ENCODE data around the gene MAPKAPK3.

MAPKAPK3 gene

GRCh38 chr3:50626401-50626800 lies 9.4 kb downstream of the MAPKAPK3 start:
- TF ChIP-seq GLIS3 (CRISPR knock-in tag; IDR thresholded peaks at IDR 0.05): no peak
- no peak for TF ChIP-seq RARB (CRISPR knock-in tag; IDR thresholded peaks at IDR 0.05)
- no peak for TF ChIP-seq TCF4 (CRISPR knock-in tag; IDR thresholded peaks at IDR 0.05; ENCODE audit: borderline replicate concordance)
- no peak for TF ChIP-seq OSR1 (CRISPR knock-in tag; IDR thresholded peaks at IDR 0.05)
- TF ChIP-seq ISL1 (CRISPR knock-in tag; IDR thresholded peaks at IDR 0.05): no peak
- no peak for TF ChIP-seq ARNTL (CRISPR knock-in tag; IDR thresholded peaks at IDR 0.05; ENCODE audit: borderline replicate concordance, low read depth)
- TF ChIP-seq TOX (CRISPR knock-in tag; IDR thresholded peaks at IDR 0.05; ENCODE audit: borderline replicate concordance): no peak
- TF ChIP-seq ZNF70 (CRISPR knock-in tag; IDR thresholded peaks at IDR 0.05): no peak
- TF ChIP-seq ZNF8 (CRISPR knock-in tag; IDR thresholded peaks at IDR 0.05): no peak
- TF ChIP-seq, protein P1, sequence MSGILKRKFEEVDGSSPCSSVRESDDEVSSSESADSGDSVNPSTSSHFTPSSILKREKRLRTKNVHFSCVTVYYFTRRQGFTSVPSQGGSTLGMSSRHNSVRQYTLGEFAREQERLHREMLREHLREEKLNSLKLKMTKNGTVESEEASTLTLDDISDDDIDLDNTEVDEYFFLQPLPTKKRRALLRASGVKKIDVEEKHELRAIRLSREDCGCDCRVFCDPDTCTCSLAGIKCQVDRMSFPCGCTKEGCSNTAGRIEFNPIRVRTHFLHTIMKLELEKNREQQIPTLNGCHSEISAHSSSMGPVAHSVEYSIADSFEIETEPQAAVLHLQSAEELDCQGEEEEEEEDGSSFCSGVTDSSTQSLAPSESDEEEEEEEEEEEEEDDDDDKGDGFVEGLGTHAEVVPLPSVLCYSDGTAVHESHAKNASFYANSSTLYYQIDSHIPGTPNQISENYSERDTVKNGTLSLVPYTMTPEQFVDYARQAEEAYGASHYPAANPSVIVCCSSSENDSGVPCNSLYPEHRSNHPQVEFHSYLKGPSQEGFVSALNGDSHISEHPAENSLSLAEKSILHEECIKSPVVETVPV (CRISPR knock-in tag; IDR thresholded peaks at IDR 0.05): no peak
- TF ChIP-seq TSHZ2 (CRISPR knock-in tag; IDR thresholded peaks at IDR 0.05): no peak
- no peak for TF ChIP-seq ZFP30 (CRISPR knock-in tag; IDR thresholded peaks at IDR 0.05)

DNA sequence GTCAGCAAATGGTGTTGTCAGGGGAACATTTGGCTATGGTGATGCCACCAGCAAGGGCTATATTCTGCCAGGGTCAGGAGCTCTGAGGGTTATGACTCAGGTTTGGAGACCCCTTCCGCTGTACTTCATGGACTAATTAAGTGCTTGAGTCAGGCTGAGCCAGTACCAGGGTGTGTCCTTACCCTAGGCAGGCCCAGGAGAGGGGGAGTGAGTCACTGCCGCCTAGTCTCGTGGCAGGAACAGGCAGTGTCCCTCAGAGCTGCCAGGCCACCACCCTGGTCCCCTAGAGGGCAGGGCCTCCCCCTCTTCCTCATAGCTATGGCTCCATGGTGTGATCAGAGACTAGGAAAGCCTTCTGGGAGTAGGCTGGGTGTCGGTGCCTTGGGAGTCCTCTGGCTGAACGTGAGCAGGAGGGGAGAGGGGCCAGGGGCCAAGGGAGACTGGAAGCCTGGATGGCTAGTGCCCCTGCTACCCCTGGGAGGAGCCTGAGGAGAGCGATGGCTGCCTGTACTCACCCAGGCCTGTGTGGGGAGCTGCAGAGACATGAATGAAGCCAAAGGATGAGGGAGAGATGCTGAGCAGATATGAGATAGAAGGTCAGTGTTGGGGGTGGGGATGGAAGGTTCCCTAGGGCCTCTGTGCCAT lies 10.6 kb downstream of the MAPKAPK3 start:
- ATAC-seq: peak; percentile 87

More at GRCh38 chr3:50626401-50626800, 9.4 kb downstream of the MAPKAPK3 start:
- ATAC-seq: no peak

GRCh38 chr3:50628601-50629000 lies 11.7 kb downstream of the MAPKAPK3 start:
- ATAC-seq: no peak
- TF ChIP-seq POU6F1 (CRISPR knock-in tag; IDR thresholded peaks at IDR 0.05; ENCODE audit: borderline replicate concordance, low read depth) (no peak), OSR1 (CRISPR knock-in tag; IDR thresholded peaks at IDR 0.05) (no peak), TOX (CRISPR knock-in tag; IDR thresholded peaks at IDR 0.05; ENCODE audit: borderline replicate concordance) (no peak), TCF4 (CRISPR knock-in tag; IDR thresholded peaks at IDR 0.05; ENCODE audit: borderline replicate concordance) (no peak), BACH2 (CRISPR knock-in tag; IDR thresholded peaks at IDR 0.05; ENCODE audit: borderline replicate concordance) (no peak), TSHZ2 (CRISPR knock-in tag; IDR thresholded peaks at IDR 0.05) (no peak), ISL1 (CRISPR knock-in tag; IDR thresholded peaks at IDR 0.05) (no peak)
- TF ChIP-seq, protein P1 (CRISPR knock-in tag; IDR thresholded peaks at IDR 0.05): no peak

More for the DNA sequence above, 10.6 kb downstream of the MAPKAPK3 start:
- TF ChIP-seq TCF4 (CRISPR knock-in tag; IDR thresholded peaks at IDR 0.05; ENCODE audit: borderline replicate concordance): no peak
- TF ChIP-seq TSHZ2 (CRISPR knock-in tag; IDR thresholded peaks at IDR 0.05): no peak
- 0 out of 2 replicates have a peak, but pooled peaks have one; percentile 8 for TF ChIP-seq ZFP3 (CRISPR knock-in tag; IDR thresholded peaks at IDR 0.05)
- TF ChIP-seq ZC3H10 (CRISPR knock-in tag; IDR thresholded peaks at IDR 0.05): no peak
- TF ChIP-seq, protein P1 (CRISPR knock-in tag; IDR thresholded peaks at IDR 0.05): no peak
- TF ChIP-seq RARB (CRISPR knock-in tag; IDR thresholded peaks at IDR 0.05): no peak
- no peak for TF ChIP-seq ZNF70 (CRISPR knock-in tag; IDR thresholded peaks at IDR 0.05)
- TF ChIP-seq BACH2 (CRISPR knock-in tag; IDR thresholded peaks at IDR 0.05; ENCODE audit: borderline replicate concordance): no peak
